ENCODE measurements around the gene PNMA8A.

DNA sequence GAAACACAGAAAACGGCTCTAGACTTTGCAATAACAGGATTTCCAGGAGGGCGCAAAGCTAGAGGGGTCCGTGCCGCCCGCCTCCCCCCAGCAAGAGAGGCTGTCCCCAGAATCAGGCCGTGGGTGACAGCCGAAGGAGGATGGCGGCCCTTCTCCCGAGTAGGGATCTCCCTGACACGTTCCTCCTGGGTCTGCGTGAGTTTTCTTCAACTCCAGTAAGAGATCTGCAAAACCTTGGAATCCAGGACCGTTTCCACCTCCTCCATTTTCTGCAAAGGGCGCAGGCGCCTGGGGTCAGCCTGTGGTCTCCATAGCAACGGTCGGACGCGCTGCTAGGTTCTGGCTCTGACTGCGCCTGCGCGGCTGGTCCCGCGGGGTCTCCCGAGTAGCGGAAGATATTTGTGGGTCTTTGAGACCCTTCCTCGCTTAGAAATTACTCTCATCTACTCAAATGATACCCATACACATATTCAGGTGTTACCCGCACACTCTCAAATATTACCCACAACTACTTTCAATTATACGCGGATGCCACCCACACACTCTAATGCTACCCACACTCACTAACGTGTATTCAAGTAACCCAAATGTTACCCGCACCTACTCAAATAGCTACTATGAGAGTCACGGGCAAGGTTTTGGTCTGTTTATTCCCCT lies 44.7 kb downstream of the PNMA8A start:
- TF ChIP-seq, protein P1, sequence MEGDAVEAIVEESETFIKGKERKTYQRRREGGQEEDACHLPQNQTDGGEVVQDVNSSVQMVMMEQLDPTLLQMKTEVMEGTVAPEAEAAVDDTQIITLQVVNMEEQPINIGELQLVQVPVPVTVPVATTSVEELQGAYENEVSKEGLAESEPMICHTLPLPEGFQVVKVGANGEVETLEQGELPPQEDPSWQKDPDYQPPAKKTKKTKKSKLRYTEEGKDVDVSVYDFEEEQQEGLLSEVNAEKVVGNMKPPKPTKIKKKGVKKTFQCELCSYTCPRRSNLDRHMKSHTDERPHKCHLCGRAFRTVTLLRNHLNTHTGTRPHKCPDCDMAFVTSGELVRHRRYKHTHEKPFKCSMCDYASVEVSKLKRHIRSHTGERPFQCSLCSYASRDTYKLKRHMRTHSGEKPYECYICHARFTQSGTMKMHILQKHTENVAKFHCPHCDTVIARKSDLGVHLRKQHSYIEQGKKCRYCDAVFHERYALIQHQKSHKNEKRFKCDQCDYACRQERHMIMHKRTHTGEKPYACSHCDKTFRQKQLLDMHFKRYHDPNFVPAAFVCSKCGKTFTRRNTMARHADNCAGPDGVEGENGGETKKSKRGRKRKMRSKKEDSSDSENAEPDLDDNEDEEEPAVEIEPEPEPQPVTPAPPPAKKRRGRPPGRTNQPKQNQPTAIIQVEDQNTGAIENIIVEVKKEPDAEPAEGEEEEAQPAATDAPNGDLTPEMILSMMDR (conservative IDR thresholded peaks at IDR 0.05; ENCODE audit: low read length) = no peak
- TF ChIP-seq EZH2phosphoT487 (IDR thresholded peaks at IDR 0.05; ENCODE audit: borderline replicate concordance, low read depth, low read length) = no peak
